A673 (cell line): ENCODE data around the gene ITIH6. TPM values are rescaled to one million over a fixed set of nuclear protein-coding genes. Genes with fewer than 3 reads are reported as not detected.

Source experiments
- BruUV-seq: library from RNA; stranded (reverse); fragments of 400-500 nt; replicated peaks from 2 replicates; lab custom pipeline; 2021; lab: Mats Ljungman, UMichigan
- CTCF ChIA-PET: fragments of 300-600 bp; sonication (Branson Sonifier 250); formaldehyde crosslinking; loops from one replicate; lab custom pipeline; 2022; ENCODE audit warnings: antibody characterized with exemption; lab: Charles Lee
- POLR2A ChIA-PET: fragments of 300-600 bp; sonication (Branson Sonifier 250); formaldehyde crosslinking; loops from one replicate; lab custom pipeline; 2022; ENCODE audit warnings: antibody characterized with exemption; ENCODE audit not compliant: low non-redundant PET; lab: Charles Lee
- DNase-seq: peaks from one replicate; pipeline ENCODE4 v3.0.0-alpha.2; 2015; ENCODE audit warnings: low spot score
- H3K27ac ChIP-seq: fragments of 200-600 bp; sonication (generic); 2 replicates; pipeline ENCODE4 v1.5.1; 2016; ENCODE audit warnings: mixed run types, low read depth, mild to moderate bottlenecking, mixed read lengths, antibody characterized with exemption, low read length; ENCODE audit not compliant: poor library complexity, severe bottlenecking
- H3K27me3 ChIP-seq: fragments of 200-600 bp; sonication (generic); replicated peaks from 2 replicates; pipeline ENCODE4 v1.6.1; 2017; ENCODE audit warnings: mixed run types, low read depth, mild to moderate bottlenecking, mixed read lengths, antibody characterized with exemption, low read length; ENCODE audit not compliant: insufficient read depth, poor library complexity
- H3K36me3 ChIP-seq: fragments of 200-600 bp; sonication (generic); 2 replicates; pipeline ENCODE4 v1.6.1; 2016; ENCODE audit warnings: mixed run types, mild to moderate bottlenecking, mixed read lengths, antibody characterized with exemption, low read length; ENCODE audit not compliant: insufficient read depth, poor library complexity, severe bottlenecking
- H3K4me1 ChIP-seq: fragments of 200-600 bp; sonication (generic); 2 replicates; pipeline ENCODE4 v1.6.1; 2017; ENCODE audit warnings: mixed run types, mild to moderate bottlenecking, mixed read lengths, antibody characterized with exemption, low read length; ENCODE audit not compliant: insufficient read depth, poor library complexity, severe bottlenecking
- H3K4me3 ChIP-seq: fragments of 200-600 bp; sonication (generic); 2 replicates; pipeline ENCODE4 v1.5.1; 2016; ENCODE audit warnings: low read depth, mixed run types, mild to moderate bottlenecking, mixed read lengths, low read length; ENCODE audit not compliant: poor library complexity, severe bottlenecking
- H3K9me3 ChIP-seq: fragments of 200-600 bp; sonication (generic); 2 replicates; pipeline ENCODE4 v1.6.1; 2016; ENCODE audit warnings: mixed run types, low read depth, mild to moderate bottlenecking, mixed read lengths, antibody characterized with exemption, low read length; ENCODE audit not compliant: poor library complexity, severe bottlenecking
- CTCF ChIP-seq: fragments of 300-800, 200-600 bp; sonication (generic); conservative IDR thresholded peaks from 2 replicates; pipeline ENCODE4 v1.5.1; 2017; ENCODE audit warnings: low read depth, mild to moderate bottlenecking, antibody characterized with exemption, low read length, moderate library complexity, mixed read lengths
- EZH2 ChIP-seq: fragments of 200-600 bp; sonication (generic); IDR thresholded peaks from 2 replicates; pipeline ENCODE4 v1.6.1; 2017; ENCODE audit warnings: borderline replicate concordance, low read depth, mild to moderate bottlenecking, mixed read lengths, antibody characterized with exemption, low read length; ENCODE audit not compliant: poor library complexity, severe bottlenecking
- intact Hi-C: fragments of 100-400 bp; cut with micrococcal nuclease; formaldehyde crosslinking; loops from one replicate; pipeline ENCODE4 v1.10.0; 2022; ENCODE audit not compliant: unreplicated experiment
- total RNA-seq: library from RNA; stranded (reverse); gene quantifications from 2 replicates; pipeline ENCODE4 v1.2.3, GENCODE V29; 2021

The ITIH6 gene
- total RNA-seq, 1 experiment from 2014 or later, result not detected

GRCh38 chrX:54721424-54721823 is 76.6 kb downstream of the ITIH6 start:
- Histone ChIP-seq H3K36me3 (no peaks in the 10 kb centered on the region), H3K9me3 (no peaks in the 10 kb centered on the region), H3K27me3 (no peaks in the 10 kb centered on the region), H3K27ac (no peak overlapping the region), H3K4me1 (no peaks in the 10 kb centered on the region), H3K4me3 (no peak overlapping the region)
- DNase-seq, result no peak
- TF ChIP-seq EZH2, result no peak
- TF ChIP-seq CTCF, result no peak
- ChIA-PET CTCF (no interaction called here), POLR2A (no interaction called here)
- BruUV-seq, result no TSS peak
- intact Hi-C loops, result no loop called here

- H3K4me1 ChIP-seq, result no peaks in the 10 kb centered on the region
- H3K27ac ChIP-seq, result no peak overlapping the region
- DNase-seq, result no peak
- H3K27me3 ChIP-seq, result no peaks in the 10 kb centered on the region
- no peaks in the 10 kb centered on the region for H3K36me3 ChIP-seq
- no TSS peak for BruUV-seq
- no peaks in the 10 kb centered on the region for H3K9me3 ChIP-seq
- CTCF ChIA-PET, result no interaction called here
- POLR2A ChIA-PET, result interaction anchor here (0.7 kb wide), 1 partner anchor 61 kb away, joined by 4 read pairs; no protein-coding TSS in a partner anchor
- H3K4me3 ChIP-seq, result no peak overlapping the region
- TF ChIP-seq EZH2, result no peak
- no peak for TF ChIP-seq CTCF
- intact Hi-C loops, result no loop called here
These were observed 82.4 kb downstream of the ITIH6 start for GRCh38 chrX:54715621-54716020.

GRCh38 chrX:54714424-54714823 is 83.6 kb downstream of the ITIH6 start:
- CTCF ChIA-PET, result no interaction called here

More at GRCh38 chrX:54714424-54714823, 83.6 kb downstream of the ITIH6 start:
- POLR2A ChIA-PET, result no interaction called here
- Histone ChIP-seq H3K27me3 (no peaks in the 10 kb centered on the region), H3K4me3 (no peak overlapping the region), H3K36me3 (no peaks in the 10 kb centered on the region), H3K4me1 (no peaks in the 10 kb centered on the region), H3K27ac (no peak overlapping the region), H3K9me3 (no peaks in the 10 kb centered on the region)
- intact Hi-C loops, result no loop called here
- no TSS peak for BruUV-seq
- no peak for TF ChIP-seq EZH2
- no peak for TF ChIP-seq CTCF
- no peak for DNase-seq
